Neural progenitor cell (in vitro differentiated cells): ENCODE measurements around the gene ADAMTS3. TPM values are rescaled to one million over a fixed set of nuclear protein-coding genes. Genes with fewer than 3 reads are reported as not detected.

Experiments
- DNase-seq: peaks from one replicate; pipeline ENCODE4 v3.0.0-alpha.2; 2016; ENCODE audit warnings: low spot score
- H2AFZ ChIP-seq: fragments of 200-600 bp; sonication (generic); replicated peaks from 2 replicates; pipeline ENCODE4 v1.6.1; 2016; ENCODE audit warnings: antibody characterized with exemption
- H3F3A ChIP-seq: fragments of 200-600 bp; sonication (generic); 2 replicates; pipeline ENCODE4 v1.6.1; 2016; ENCODE audit warnings: antibody characterized with exemption, low read depth
- H3K27ac ChIP-seq: fragments of 200-600 bp; sonication (generic); 2 replicates; pipeline ENCODE4 v1.5.1; 2016; ENCODE audit warnings: mild to moderate bottlenecking
- H3K27me3 ChIP-seq: fragments of 200-600 bp; sonication (generic); 2 replicates; pipeline ENCODE4 v1.6.1; 2016; ENCODE audit warnings: mild to moderate bottlenecking, moderate library complexity
- H3K36me3 ChIP-seq: fragments of 200-600 bp; sonication (generic); 2 replicates; pipeline ENCODE4 v1.5.1; 2016
- H3K4me1 ChIP-seq: fragments of 200-600 bp; sonication (generic); 2 replicates; pipeline ENCODE4 v1.6.1; 2016; ENCODE audit warnings: mixed run types
- H3K4me2 ChIP-seq: fragments of 200-600 bp; sonication (generic); 2 replicates; pipeline ENCODE4 v1.6.1; 2016
- H3K4me3 ChIP-seq: fragments of 200-600 bp; sonication (generic); 2 replicates; pipeline ENCODE4 v1.5.1; 2016
- H3K79me2 ChIP-seq: fragments of 200-600 bp; sonication (generic); 2 replicates; pipeline ENCODE4 v1.6.1; 2016; ENCODE audit warnings: low read depth
- H3K9ac ChIP-seq: fragments of 200-600 bp; sonication (generic); 2 replicates; pipeline ENCODE4 v1.6.1; 2016
- H3K9me3 ChIP-seq: fragments of 200-600 bp; sonication (generic); 2 replicates; pipeline ENCODE4 v1.5.1; 2016; ENCODE audit warnings: low read depth
- H4K20me1 ChIP-seq: fragments of 200-600 bp; sonication (generic); 2 replicates; pipeline ENCODE4 v1.6.1; 2016; ENCODE audit warnings: low read depth
- H3K27ac Mint-ChIP-seq: 3 replicates; pipeline ENCODE4 v1.8.0; 2021; ENCODE audit warnings: mixed read lengths
- H3K27me3 Mint-ChIP-seq: 2 replicates; pipeline ENCODE4 v1.8.0; 2022; ENCODE audit warnings: low read depth, mild to moderate bottlenecking, inconsistent platforms, moderate library complexity, mixed read lengths; ENCODE audit not compliant: insufficient read depth
- H3K36me3 Mint-ChIP-seq: 3 replicates; pipeline ENCODE4 v1.8.0; 2021; ENCODE audit warnings: mixed read lengths
- H3K4me1 Mint-ChIP-seq: 3 replicates; pipeline ENCODE4 v1.8.0; 2021; ENCODE audit warnings: mixed read lengths
- H3K4me3 Mint-ChIP-seq: 3 replicates; pipeline ENCODE4 v1.8.0; 2021; ENCODE audit warnings: mild to moderate bottlenecking, moderate library complexity, mixed read lengths
- H3K9me3 Mint-ChIP-seq: 3 replicates; pipeline ENCODE4 v1.8.0; 2020; ENCODE audit warnings: mixed read lengths
- EZH2 ChIP-seq: fragments of 200-600 bp; sonication (generic); IDR thresholded peaks from 2 replicates; pipeline ENCODE4 v1.6.1; 2017; ENCODE audit warnings: antibody characterized with exemption, mild to moderate bottlenecking, moderate library complexity
- EZH2phosphoT487 ChIP-seq: fragments of 200-600 bp; sonication (generic); IDR thresholded peaks from 2 replicates; pipeline ENCODE4 v1.6.1; 2017; ENCODE audit warnings: antibody characterized with exemption
- total RNA-seq: library from RNA; depleted of rRNA; stranded (reverse); fragments of >200 nt; gene quantifications from 2 replicates; pipeline ENCODE4 v1.2.3, GENCODE V29; 2015; ENCODE audit warnings: low replicate concordance
- TF ChIP-seq, protein P1 (sequence below): fragments of 200-600 bp; sonication (generic); IDR thresholded peaks from 2 replicates; pipeline ENCODE4 v1.5.1; 2017; ENCODE audit warnings: antibody characterized with exemption, mild to moderate bottlenecking

The ADAMTS3 gene
- total RNA-seq, 1 donor from 2014 or later = 2.1 TPM

- Mint-ChIP-seq H3K9me3 (no peaks in the 10 kb centered on the region), H3K27me3 (no peaks in the 10 kb centered on the region), H3K36me3 (peaks cover 1% of the 10 kb centered on the region), H3K27ac (no peak overlapping the region), H3K4me1 (no peaks in the 10 kb centered on the region), H3K4me3 (no peak overlapping the region)
- Histone ChIP-seq H3F3A (no peaks in the 10 kb centered on the region), H3K79me2 (no peaks in the 10 kb centered on the region), H3K4me3 (no peak overlapping the region), H3K4me1 (no peaks in the 10 kb centered on the region), H2AFZ (no peak overlapping the region), H3K9me3 (no peaks in the 10 kb centered on the region), H3K4me2 (no peak overlapping the region), H3K36me3 (no peaks in the 10 kb centered on the region), H4K20me1 (no peaks in the 10 kb centered on the region), H3K27ac (no peak overlapping the region), H3K9ac (no peak overlapping the region), H3K27me3 (no peaks in the 10 kb centered on the region)
- TF ChIP-seq, protein P1, sequence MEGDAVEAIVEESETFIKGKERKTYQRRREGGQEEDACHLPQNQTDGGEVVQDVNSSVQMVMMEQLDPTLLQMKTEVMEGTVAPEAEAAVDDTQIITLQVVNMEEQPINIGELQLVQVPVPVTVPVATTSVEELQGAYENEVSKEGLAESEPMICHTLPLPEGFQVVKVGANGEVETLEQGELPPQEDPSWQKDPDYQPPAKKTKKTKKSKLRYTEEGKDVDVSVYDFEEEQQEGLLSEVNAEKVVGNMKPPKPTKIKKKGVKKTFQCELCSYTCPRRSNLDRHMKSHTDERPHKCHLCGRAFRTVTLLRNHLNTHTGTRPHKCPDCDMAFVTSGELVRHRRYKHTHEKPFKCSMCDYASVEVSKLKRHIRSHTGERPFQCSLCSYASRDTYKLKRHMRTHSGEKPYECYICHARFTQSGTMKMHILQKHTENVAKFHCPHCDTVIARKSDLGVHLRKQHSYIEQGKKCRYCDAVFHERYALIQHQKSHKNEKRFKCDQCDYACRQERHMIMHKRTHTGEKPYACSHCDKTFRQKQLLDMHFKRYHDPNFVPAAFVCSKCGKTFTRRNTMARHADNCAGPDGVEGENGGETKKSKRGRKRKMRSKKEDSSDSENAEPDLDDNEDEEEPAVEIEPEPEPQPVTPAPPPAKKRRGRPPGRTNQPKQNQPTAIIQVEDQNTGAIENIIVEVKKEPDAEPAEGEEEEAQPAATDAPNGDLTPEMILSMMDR = no peak
- no peak for DNase-seq
These were observed 210.5 kb downstream of the ADAMTS3 start for GRCh38 chr4:72358483-72358882.

DNA sequence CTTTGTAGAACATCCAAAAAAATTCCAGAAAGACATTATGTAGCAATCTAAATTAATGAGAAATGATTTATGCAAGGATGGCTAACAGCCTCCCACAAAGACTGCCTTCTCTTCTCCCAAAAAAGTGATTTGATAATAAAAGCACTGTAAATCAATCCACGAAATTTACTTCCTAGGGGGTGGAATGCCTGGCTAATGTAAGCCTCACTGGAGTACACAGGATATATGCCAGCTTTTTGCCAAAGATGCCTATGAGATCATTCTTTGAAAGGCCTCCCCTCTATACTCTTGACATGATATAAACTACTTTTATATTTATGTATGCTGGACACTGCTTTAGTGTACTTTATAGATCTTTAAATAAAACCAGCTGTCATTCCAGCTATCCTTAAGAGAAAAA is 211.1 kb downstream of the ADAMTS3 start:
- Histone ChIP-seq H3K36me3 (no peaks in the 10 kb centered on the region), H3K27me3 (no peaks in the 10 kb centered on the region), H4K20me1 (no peaks in the 10 kb centered on the region), H3K27ac (no peak overlapping the region), H2AFZ (no peak overlapping the region), H3K9me3 (no peaks in the 10 kb centered on the region), H3K4me3 (no peak overlapping the region), H3K79me2 (no peaks in the 10 kb centered on the region), H3K9ac (no peak overlapping the region), H3F3A (no peaks in the 10 kb centered on the region), H3K4me2 (no peak overlapping the region), H3K4me1 (no peaks in the 10 kb centered on the region)
- DNase-seq = no peak
- H3K27me3 Mint-ChIP-seq = no peaks in the 10 kb centered on the region
- no peaks in the 10 kb centered on the region for H3K9me3 Mint-ChIP-seq
- TF ChIP-seq, protein P1 = no peak
- TF ChIP-seq EZH2 = no peak
- TF ChIP-seq EZH2phosphoT487 = no peak
- no peaks in the 10 kb centered on the region for H3K4me1 Mint-ChIP-seq
- no peak overlapping the region for H3K4me3 Mint-ChIP-seq
- H3K36me3 Mint-ChIP-seq = peaks cover 1% of the 10 kb centered on the region
- H3K27ac Mint-ChIP-seq = no peak overlapping the region

DNA sequence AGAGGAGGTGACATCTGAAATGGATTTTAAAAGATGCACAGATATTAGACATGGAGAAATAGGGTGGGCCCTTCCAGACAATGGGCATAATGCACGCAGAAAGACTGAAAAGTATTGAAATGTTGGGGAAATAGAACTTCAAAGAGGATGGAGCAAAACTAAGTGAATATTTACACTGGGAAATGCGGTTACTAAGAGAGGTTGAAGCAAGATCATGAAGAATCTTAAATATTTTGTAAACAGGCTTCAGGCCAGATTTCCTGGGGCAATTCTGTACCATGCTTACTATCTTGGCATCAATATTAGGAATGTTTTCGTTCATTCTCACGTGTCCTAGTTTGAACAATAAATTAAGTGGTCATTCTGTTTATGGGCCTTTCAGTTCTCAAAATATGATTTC is 216.3 kb downstream of the ADAMTS3 start:
- Mint-ChIP-seq H3K9me3 (no peaks in the 10 kb centered on the region), H3K4me1 (no peaks in the 10 kb centered on the region), H3K4me3 (no peak overlapping the region), H3K27me3 (no peaks in the 10 kb centered on the region), H3K36me3 (peaks cover 1% of the 10 kb centered on the region), H3K27ac (no peak overlapping the region)
- Histone ChIP-seq H3K79me2 (no peaks in the 10 kb centered on the region), H3K36me3 (no peaks in the 10 kb centered on the region), H3K9me3 (no peaks in the 10 kb centered on the region), H2AFZ (no peak overlapping the region), H4K20me1 (no peaks in the 10 kb centered on the region), H3F3A (no peaks in the 10 kb centered on the region), H3K27ac (no peak overlapping the region), H3K4me1 (no peaks in the 10 kb centered on the region), H3K9ac (no peak overlapping the region), H3K4me2 (no peak overlapping the region), H3K4me3 (no peak overlapping the region), H3K27me3 (no peaks in the 10 kb centered on the region)
- no peak for DNase-seq
- TF ChIP-seq EZH2phosphoT487 = no peak

GRCh38 chr4:72351521-72351920 is 217.5 kb downstream of the ADAMTS3 start:
- H3K27me3 ChIP-seq = no peaks in the 10 kb centered on the region
- no peak for DNase-seq
- H3K4me2 ChIP-seq = no peak overlapping the region
- Mint-ChIP-seq H3K4me3 (no peak overlapping the region), H3K4me1 (no peaks in the 10 kb centered on the region), H3K9me3 (no peaks in the 10 kb centered on the region), H3K36me3 (peaks cover 1% of the 10 kb centered on the region), H3K27me3 (no peaks in the 10 kb centered on the region), H3K27ac (no peak overlapping the region)
- no peak overlapping the region for H3K27ac ChIP-seq
- H3K36me3 ChIP-seq = no peaks in the 10 kb centered on the region
- TF ChIP-seq, protein P1 = no peak
- no peak overlapping the region for H2AFZ ChIP-seq
- no peak overlapping the region for H3K4me3 ChIP-seq
- no peak overlapping the region for H3K9ac ChIP-seq
- no peaks in the 10 kb centered on the region for H3K79me2 ChIP-seq
- H3K9me3 ChIP-seq = no peaks in the 10 kb centered on the region
- H3F3A ChIP-seq = no peaks in the 10 kb centered on the region
- H4K20me1 ChIP-seq = no peaks in the 10 kb centered on the region
- no peaks in the 10 kb centered on the region for H3K4me1 ChIP-seq
